K562 (cell line): Measurements from ENCODE around the gene SLITRK3. TPM values are rescaled to one million over a fixed set of nuclear protein-coding genes. Genes with fewer than 3 reads are reported as not detected.

ENCODE experiments used
- ATAC-seq: fragments of 200-7000 bp; cut with Tn5 transposase; 3 replicates; pipeline ENCODE4 v1.9.1; 2020; ENCODE audit warnings: moderate library complexity
- BruUV-seq: library from RNA; stranded (reverse); fragments of 400-500 nt; replicated peaks from 2 replicates; lab custom pipeline; 2021; lab: Mats Ljungman, UMichigan
- CTCF ChIA-PET: fragments of 300-600 bp; formaldehyde crosslinking; extraction: SDS; loops from one replicate; lab custom pipeline; 2021; ENCODE audit warnings: low intra/inter-chr PET ratio; lab: Yijun Ruan, JAX
- POLR2A ChIA-PET: fragments of 300-600, 350-650 bp; sonication (Branson Sonifier 250); formaldehyde crosslinking; extraction: SDS; loops from one replicate; lab custom pipeline; 2021; ENCODE audit warnings: antibody characterized with exemption, inconsistent platforms; lab: Yijun Ruan, JAX
- DNase-seq, 4 experiments: peaks; one replicate each; pipeline versions ENCODE4 v3.0.0 to v3.0.0-alpha.2; 2011 to 2018; ENCODE audit warnings: low spot score in 3 of 4, mixed read lengths in 3 of 4; ENCODE audit errors: extremely low read depth in 1 of 4
- FAIRE-seq: peaks from 2 replicates; lab custom pipeline; 2011; peaks lifted over from hg19 to GRCh38; lab: Jason Lieb, UNC
- H2AFZ ChIP-seq: 2 replicates; pipeline ENCODE4 v1.6.0; 2011; ENCODE audit warnings: low read depth, low read length, control low read depth, inconsistent platforms
- H3K27ac ChIP-seq: fragments of 200-600 bp; 3 replicates; pipeline ENCODE4 v1.8.0; 2011; ENCODE audit warnings: low read depth, mild to moderate bottlenecking, control low read depth, inconsistent platforms, low read length, moderate library complexity, mixed read lengths; ENCODE audit errors: extremely low read depth
- H3K27me3 ChIP-seq, 2 experiments: fragments of 300-600 bp in 1 of 2; 2 replicates in 1 of 2; 3 replicates in 1 of 2; pipeline versions ENCODE4 v1.6.0 to v1.8.0; 2011; ENCODE audit warnings: inconsistent platforms in 2 of 2, low read length in 2 of 2, mild to moderate bottlenecking in 1 of 2, mixed read lengths in 1 of 2, moderate library complexity in 1 of 2; ENCODE audit not compliant: control insufficient read depth in 2 of 2, insufficient read depth in 2 of 2
- H3K36me3 ChIP-seq: fragments of 300-600 bp; 3 replicates; pipeline ENCODE4 v1.8.0; 2011; ENCODE audit warnings: mild to moderate bottlenecking, low read length, inconsistent platforms; ENCODE audit not compliant: control insufficient read depth, insufficient read depth
- H3K4me1 ChIP-seq, 2 experiments: fragments of 200-600 bp in 1 of 2; replicated peaks in 1 of 2; 2 replicates in 1 of 2; 3 replicates in 1 of 2; pipeline versions ENCODE4 v1.5.1 to v1.8.0; 2011; ENCODE audit warnings: inconsistent platforms in 2 of 2, low read length in 2 of 2, mild to moderate bottlenecking in 1 of 2, mixed read lengths in 1 of 2, moderate library complexity in 1 of 2; ENCODE audit not compliant: control insufficient read depth in 2 of 2, insufficient read depth in 2 of 2
- H3K4me2 ChIP-seq: 2 replicates; pipeline ENCODE4 v1.6.1; 2011; ENCODE audit warnings: low read length, control low read depth, inconsistent platforms, mixed read lengths; ENCODE audit not compliant: insufficient read depth
- H3K4me3 ChIP-seq: fragments of 200-600 bp; sonication (generic), shearing (Covaris generic); 2 replicates; pipeline ENCODE4 v1.5.1; 2016; ENCODE audit warnings: control low read depth, inconsistent platforms
- H3K79me2 ChIP-seq: fragments of 200-600 bp; 3 replicates; pipeline ENCODE4 v1.8.0; 2011; ENCODE audit warnings: low read length, inconsistent platforms; ENCODE audit not compliant: control insufficient read depth, insufficient read depth
- H3K9ac ChIP-seq, 2 experiments: 2 replicates each; pipeline versions ENCODE4 v1.6.0 to v1.6.1; 2011; ENCODE audit warnings: low read depth in 2 of 2, low read length in 2 of 2, control low read depth in 1 of 2, inconsistent platforms in 1 of 2, mild to moderate bottlenecking in 1 of 2, mixed read lengths in 1 of 2; ENCODE audit not compliant: insufficient read depth in 1 of 2
- H3K9me1 ChIP-seq: one replicate; pipeline ENCODE4 v1.6.0; 2011; ENCODE audit warnings: inconsistent platforms, mild to moderate bottlenecking, low read length, moderate library complexity; ENCODE audit not compliant: control insufficient read depth, insufficient read depth
- H3K9me3 ChIP-seq: replicated peaks from 2 replicates; pipeline ENCODE4 v1.5.1; 2011; ENCODE audit warnings: low read depth, low read length, inconsistent platforms; ENCODE audit not compliant: control insufficient read depth, insufficient read depth
- H4K20me1 ChIP-seq: replicated peaks from 2 replicates; pipeline ENCODE4 v1.6.1; 2011; ENCODE audit warnings: low read length, inconsistent platforms, mixed read lengths; ENCODE audit not compliant: control insufficient read depth, insufficient read depth
- BRF1 ChIP-seq: IDR thresholded peaks from 3 replicates; pipeline ENCODE4 v1.6.1; 2011; ENCODE audit warnings: borderline replicate concordance, mild to moderate bottlenecking; ENCODE audit not compliant: insufficient read length; ENCODE audit errors: extremely low read depth
- CC2D1A ChIP-seq: fragments of 450-650 bp; IDR thresholded peaks from 2 replicates; pipeline ENCODE4 v1.6.1; 2017; ENCODE audit warnings: mild to moderate bottlenecking
- CREB3L1 ChIP-seq: fragments of 450-650 bp; IDR thresholded peaks from 2 replicates; pipeline ENCODE4 v1.6.1; 2014; ENCODE audit warnings: low read depth, mild to moderate bottlenecking, moderate library complexity, borderline replicate concordance
- KDM4B ChIP-seq, 2 experiments: fragments of 450-650 bp in 1 of 2; sonication (generic) in 1 of 2; IDR thresholded peaks; 2 replicates each; pipeline ENCODE4 v1.6.1; 2016 to 2017; ENCODE audit warnings: borderline replicate concordance in 2 of 2, antibody characterized with exemption in 1 of 2, low read depth in 1 of 2, mild to moderate bottlenecking in 1 of 2
- NFATC3 ChIP-seq: fragments of 450-650 bp; IDR thresholded peaks from 2 replicates; pipeline ENCODE4 v1.6.1; 2017; ENCODE audit warnings: mild to moderate bottlenecking
- NONO ChIP-seq, 2 experiments: fragments of 200-400 bp in 1 of 2; fragments of 450-650 bp in 1 of 2; formaldehyde crosslinking in 1 of 2; IDR thresholded peaks; 2 replicates each; pipeline ENCODE4 v1.6.1; 2017; ENCODE audit warnings: low read depth in 2 of 2, mild to moderate bottlenecking in 2 of 2, moderate library complexity in 2 of 2, low read length in 1 of 2
- NRF1 ChIP-seq, 2 experiments: fragments of 450-650 bp; IDR thresholded peaks in 1 of 2; conservative IDR thresholded peaks in 1 of 2; 2 replicates each; pipeline ENCODE4 v1.6.1; 2014; ENCODE audit warnings: mild to moderate bottlenecking in 2 of 2
- PRPF4 ChIP-seq: fragments of 200-400 bp; formaldehyde crosslinking; IDR thresholded peaks from one replicate; pipeline ENCODE4 v1.6.1; 2017; ENCODE audit warnings: low read length, low read depth, mild to moderate bottlenecking; ENCODE audit not compliant: insufficient read depth, poor library complexity, severe bottlenecking
- SLC30A9 ChIP-seq: fragments of 250-450 bp; sonication (Bioruptor Pico); IDR thresholded peaks from 2 replicates; pipeline ENCODE4 v1.8.0; 2022; ENCODE audit warnings: mild to moderate bottlenecking, moderate library complexity
- SREBF2 ChIP-seq: sonication (generic); formaldehyde crosslinking; IDR thresholded peaks from 2 replicates; pipeline ENCODE4 v1.4.0; 2020; ENCODE audit warnings: mild to moderate bottlenecking, missing genetic modification reagents
- TCF15 ChIP-seq: fragments of 250-450 bp; sonication (Bioruptor Pico); IDR thresholded peaks from 2 replicates; pipeline ENCODE4 v1.8.0; 2022; ENCODE audit warnings: moderate library complexity, mild to moderate bottlenecking, inconsistent platforms
- TFAP4 ChIP-seq: sonication (generic); formaldehyde crosslinking; IDR thresholded peaks from 2 replicates; pipeline ENCODE4 v1.8.0; 2022; ENCODE audit warnings: missing genetic modification reagents, mild to moderate bottlenecking, moderate library complexity, borderline replicate concordance
- ZBTB43 ChIP-seq: sonication (generic); formaldehyde crosslinking; IDR thresholded peaks from 2 replicates; pipeline ENCODE4 v1.8.0; 2023; ENCODE audit warnings: mild to moderate bottlenecking, missing genetic modification reagents
- ZC3H11A ChIP-seq: IDR thresholded peaks from 2 replicates; pipeline ENCODE4 v1.6.1; 2012; ENCODE audit warnings: low read depth, low read length, improper control_type of control experiment
- ZNF143 ChIP-seq: sonication (generic); formaldehyde crosslinking; IDR thresholded peaks from 2 replicates; pipeline ENCODE4 v1.9.0; 2022; ENCODE audit warnings: mild to moderate bottlenecking, missing genetic modification reagents
- ZNF511 ChIP-seq: sonication (generic); formaldehyde crosslinking; IDR thresholded peaks from 2 replicates; pipeline ENCODE4 v1.8.0; 2022; ENCODE audit warnings: mild to moderate bottlenecking, missing genetic modification reagents
- WGBS: fragments of 100-300 bp; shearing (Covaris generic); methylation state at CpG from one replicate; pipeline ENCODE4 v1.1.6; 2016; ENCODE audit warnings: low coverage, mixed read lengths; ENCODE audit not compliant: insufficient coverage; ENCODE audit errors: missing lambda C conversion rate; 5-methylcytosine and 5-hydroxymethylcytosine counted together
- in situ Hi-C: fragments of 300-500 bp; cut with MboI; formaldehyde crosslinking; loops from 4 replicates; pipeline ENCODE4 v1.15.0; 2018; ENCODE audit warnings: inconsistent platforms, mixed read lengths
- intact Hi-C: fragments of 100-400 bp; cut with micrococcal nuclease; formaldehyde crosslinking; loops from 2 replicates; pipeline ENCODE4 v1.14.2; 2022
- polyA plus RNA-seq, 8 experiments: library from polyadenylated mRNA; depleted of rRNA in 4 of 8; stranded (reverse) in 5 of 8; unstranded in 3 of 8; fragments of >200 nt; fragmentation: Nextera tagmentation in 2 of 8; fragmentation: Illumina TruSeq in 1 of 8; extraction: Ambion mirVana in 2 of 8; extraction: Trizol in 1 of 8; gene quantifications; 2 replicates each; pipeline versions ENCODE4 v1.2.1 to v1.2.3, GENCODE V29; 2011 to 2014; ENCODE audit warnings: inconsistent platforms in 1 of 8, missing spikeins in 1 of 8
- total RNA-seq, 7 experiments: library from RNA; depleted of rRNA in 6 of 7; stranded (reverse); fragments of >200 nt in 6 of 7; fragmentation: Illumina TruSeq in 2 of 7; extraction: Trizol in 2 of 7; gene quantifications; 2 replicates each; pipeline versions ENCODE4 v1.2.1 to v1.2.3, GENCODE V29; 2011 to 2021; ENCODE audit warnings: low replicate concordance in 1 of 7

SLITRK3 gene
- total and polyA plus RNA-seq, 9 of the 15 experiments (the other 6 are each of a cell fraction or from before 2014, with no cell fraction given), result not detected

GRCh38 chr3:165217739-165218138 lies 21.6 kb upstream of the SLITRK3 start (continued):
- TF ChIP-seq ZC3H11A, result no peak
- TF ChIP-seq NONO (IDR thresholded peaks at IDR 0.05; ENCODE audit: low read depth in 2 of 2, low read length in 1 of 2), result no peak
- TF ChIP-seq KDM4B (IDR thresholded peaks at IDR 0.05; ENCODE audit: borderline replicate concordance in 2 of 2, low read depth in 1 of 2), result no peak
- TF ChIP-seq, all 486 proteins: peak for 0

GRCh38 chr3:165212580-165212979 lies 16.4 kb upstream of the SLITRK3 start:
- no peaks in the 10 kb centered on the region for H4K20me1 ChIP-seq
- no TSS peak for BruUV-seq
- H3K4me1 ChIP-seq, result no peaks in the 10 kb centered on the region
- H2AFZ ChIP-seq, result no peak overlapping the region
- no peak overlapping the region for H3K4me3 ChIP-seq
- CTCF ChIA-PET, result no interaction called here
- POLR2A ChIA-PET, result no interaction called here
- no peaks in the 10 kb centered on the region for H3K9me3 ChIP-seq
- intact Hi-C loops (no loop called here), in situ Hi-C loops (no loop called here)
- ATAC-seq (no peak), FAIRE-seq (no peak), DNase-seq (no peak)
- H3K36me3 ChIP-seq, result no peaks in the 10 kb centered on the region
- TF ChIP-seq CC2D1A (no peak), TCF15 (CRISPR knock-in tag) (no peak), ZNF143 (CRISPR knock-in tag) (no peak), NRF1 (conservative IDR thresholded peaks at IDR 0.05 in 1 of 2, IDR thresholded peaks at IDR 0.05 in 1 of 2) (no peak), ZNF511 (no peak), SLC30A9 (no peak), SREBF2 (CRISPR knock-in tag) (no peak), CREB3L1 (no peak), BRF1 (no peak), TFAP4 (CRISPR knock-in tag) (no peak), PRPF4 (no peak), ZBTB43 (CRISPR knock-in tag) (no peak), NFATC3 (no peak)
- 0% methylated on average over 1 of the region's 1 CpG for WGBS
- H3K4me2 ChIP-seq, result no peak overlapping the region
- H3K27ac ChIP-seq, result no peak overlapping the region
- H3K27me3 ChIP-seq, result no peaks in the 10 kb centered on the region
- no peaks in the 10 kb centered on the region for H3K9me1 ChIP-seq
- no peaks in the 10 kb centered on the region for H3K79me2 ChIP-seq
- no peak overlapping the region for H3K9ac ChIP-seq
